Measurements from ENCODE around the gene UNC13D.
"Not testable (repeated sequence)": the region's sequence is repeated elsewhere in the genome, so short reads cannot be mapped to it uniquely, and the experiment has no call there.

The UNC13D gene

GRCh38 chr17:75820094-75821080 is 23.8 kb downstream of the UNC13D start:
- no peak for DNase-seq (ENCODE audit: low read depth in 2 of 2)

GRCh38 chr17:75819678-75820077 is 24.5 kb downstream of the UNC13D start:
- no peak for DNase-seq (ENCODE audit: low read depth in 2 of 2)

GRCh38 chr17:75819116-75819515 is 25.1 kb downstream of the UNC13D start:
- DNase-seq (ENCODE audit: low read depth in 2 of 2), result no peak

- no peak for DNase-seq (ENCODE audit: low read depth in 2 of 2)
Measured at GRCh38 chr17:75818326-75818885, 25.8 kb downstream of the UNC13D start.

GRCh38 chr17:75817571-75817970 is 26.6 kb downstream of the UNC13D start:
- DNase-seq (ENCODE audit: low read depth in 2 of 2), result no peak

- no peak for DNase-seq (ENCODE audit: low read depth in 2 of 2)
Measured at GRCh38 chr17:75816693-75817092, 27.5 kb downstream of the UNC13D start.

GRCh38 chr17:75815399-75815798 is 28.8 kb downstream of the UNC13D start:
- DNase-seq (ENCODE audit: low read depth in 2 of 2), result no peak

- DNase-seq (ENCODE audit: low read depth in 2 of 2), result no peak
Measured at GRCh38 chr17:75814900-75815373, 29.3 kb downstream of the UNC13D start.

- no peak for DNase-seq (ENCODE audit: low read depth in 2 of 2)
Measured at GRCh38 chr17:75814021-75814395, 30.2 kb downstream of the UNC13D start.

- no peak for DNase-seq (ENCODE audit: low read depth in 2 of 2)
Measured at GRCh38 chr17:75813081-75814020, 30.9 kb downstream of the UNC13D start.

GRCh38 chr17:75812096-75813013 is 31.8 kb downstream of the UNC13D start:
- DNase-seq (ENCODE audit: low read depth in 2 of 2), result no peak

- DNase-seq (ENCODE audit: low read depth in 2 of 2), result no peak
Measured at GRCh38 chr17:75811174-75811573, 33.0 kb downstream of the UNC13D start.

GRCh38 chr17:75810756-75811155 is 33.4 kb downstream of the UNC13D start:
- DNase-seq (ENCODE audit: low read depth in 2 of 2), result not testable (repeated sequence)

- no peak for DNase-seq (ENCODE audit: low read depth in 2 of 2)
Measured at GRCh38 chr17:75810216-75810615, 34.0 kb downstream of the UNC13D start.

- DNase-seq (ENCODE audit: low read depth in 2 of 2), result no peak
Measured at GRCh38 chr17:75809631-75810111, 34.5 kb downstream of the UNC13D start.

GRCh38 chr17:75808905-75809621 is 35.1 kb downstream of the UNC13D start:
- DNase-seq (ENCODE audit: low read depth in 2 of 2), result no peak

- no peak for DNase-seq (ENCODE audit: low read depth in 2 of 2)
Measured at GRCh38 chr17:75808549-75808904, 35.7 kb downstream of the UNC13D start.

GRCh38 chr17:75807861-75808260 is 36.3 kb downstream of the UNC13D start:
- no peak for DNase-seq (ENCODE audit: low read depth in 2 of 2)

- DNase-seq (ENCODE audit: low read depth in 2 of 2), result no peak
Measured at GRCh38 chr17:75806822-75807500, 37.2 kb downstream of the UNC13D start.

GRCh38 chr17:75803883-75804282 is 40.3 kb downstream of the UNC13D start:
- DNase-seq (ENCODE audit: low read depth in 2 of 2), result no peak

All from stimulated activated CD8-positive, alpha-beta memory T cell treated with anti-CD3 and anti-CD28 coated beads, Interleukin-7, amount 100 ng/mL, for 1 hour (primary cell).